Forelimb muscle (tissue), 1 donor: ENCODE results near the gene GPC5. TPM values are rescaled to one million over a fixed set of nuclear protein-coding genes. Genes with fewer than 3 reads are reported as not detected.
"Not testable (repeated sequence)": the region's sequence is repeated elsewhere in the genome, so short reads cannot be mapped to it uniquely, and the experiment has no call there.

Experiments used
- DNase-seq: peaks from one replicate; pipeline ENCODE4 v3.0.0-alpha.2; 2013; ENCODE audit warnings: low read depth
- polyA plus RNA-seq: library from polyadenylated mRNA; unstranded; fragments of 120-200 nt; gene quantifications from one replicate; pipeline ENCODE4 v1.2.1, GENCODE V29; 2013; ENCODE audit not compliant: insufficient read length

The GPC5 gene
- polyA plus RNA-seq, 1 donor = 0.57 TPM

DNA sequence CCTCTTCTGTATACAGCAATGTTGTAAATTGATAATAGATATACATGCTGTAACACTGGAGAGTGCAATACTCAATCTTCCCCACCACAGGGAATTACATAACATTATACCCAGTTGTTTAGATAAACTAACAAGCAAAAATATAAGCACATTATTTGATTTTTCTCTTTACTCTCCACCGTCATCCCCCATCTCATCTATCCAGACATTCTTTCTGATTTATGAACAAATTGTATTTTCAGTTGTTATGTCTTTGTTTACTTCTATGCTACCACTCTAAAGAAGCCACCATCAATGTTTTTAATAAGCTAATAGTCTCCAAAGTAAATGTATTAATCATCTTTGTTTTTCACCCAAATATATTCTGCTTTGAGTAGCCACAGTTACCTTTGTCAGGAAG is 1337.5 kb downstream of the GPC5 start:
- no peak for DNase-seq

- DNase-seq = no peak
Measured at GRCh38 chr13:92739306-92739818, 1340.9 kb downstream of the GPC5 start.

DNA sequence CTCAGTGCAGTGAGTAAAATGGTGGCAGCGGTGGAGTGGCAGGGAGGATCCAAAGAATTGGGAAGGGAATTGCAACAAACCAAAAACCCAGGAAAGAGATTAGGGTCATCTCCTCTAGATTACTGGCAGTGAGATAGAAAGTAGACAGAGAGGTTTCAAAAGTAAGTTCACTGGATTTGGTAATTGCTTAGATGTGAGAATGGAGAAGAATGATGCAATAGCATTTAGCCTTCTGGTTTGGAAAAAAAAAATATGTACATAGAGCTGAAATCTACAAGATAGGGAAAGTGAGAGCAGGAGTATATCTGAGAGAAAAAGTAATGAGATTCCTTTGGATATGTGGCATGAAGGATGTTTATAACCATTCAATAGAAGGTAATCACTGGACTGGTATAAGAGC is 1345.6 kb downstream of the GPC5 start:
- DNase-seq = no peak

GRCh38 chr13:92745258-92745657 is 1346.8 kb downstream of the GPC5 start:
- DNase-seq = no peak

GRCh38 chr13:92752705-92753104 is 1354.3 kb downstream of the GPC5 start:
- DNase-seq = not testable (repeated sequence)

GRCh38 chr13:92761710-92762109 is 1363.3 kb downstream of the GPC5 start:
- no peak for DNase-seq

GRCh38 chr13:92767468-92767867 is 1369.0 kb downstream of the GPC5 start:
- no peak for DNase-seq

- no peak for DNase-seq
Measured at GRCh38 chr13:92768602-92769001, 1370.2 kb downstream of the GPC5 start.

- no peak for DNase-seq
Measured at GRCh38 chr13:92769046-92769445, 1370.6 kb downstream of the GPC5 start.

GRCh38 chr13:92775658-92776057 is 1377.2 kb downstream of the GPC5 start:
- no peak for DNase-seq

- DNase-seq = no peak
Measured at GRCh38 chr13:92781965-92782690, 1383.7 kb downstream of the GPC5 start.

- no peak for DNase-seq
Measured at GRCh38 chr13:92802776-92803175, 1404.4 kb downstream of the GPC5 start.

GRCh38 chr13:92804346-92804745 is 1405.9 kb downstream of the GPC5 start:
- no peak for DNase-seq

- no peak for DNase-seq
Measured at GRCh38 chr13:92804926-92805325, 1406.5 kb downstream of the GPC5 start.

- no peak for DNase-seq
Measured at GRCh38 chr13:92805766-92806165, 1407.3 kb downstream of the GPC5 start.

GRCh38 chr13:92806215-92806614 is 1407.8 kb downstream of the GPC5 start:
- no peak for DNase-seq

DNA sequence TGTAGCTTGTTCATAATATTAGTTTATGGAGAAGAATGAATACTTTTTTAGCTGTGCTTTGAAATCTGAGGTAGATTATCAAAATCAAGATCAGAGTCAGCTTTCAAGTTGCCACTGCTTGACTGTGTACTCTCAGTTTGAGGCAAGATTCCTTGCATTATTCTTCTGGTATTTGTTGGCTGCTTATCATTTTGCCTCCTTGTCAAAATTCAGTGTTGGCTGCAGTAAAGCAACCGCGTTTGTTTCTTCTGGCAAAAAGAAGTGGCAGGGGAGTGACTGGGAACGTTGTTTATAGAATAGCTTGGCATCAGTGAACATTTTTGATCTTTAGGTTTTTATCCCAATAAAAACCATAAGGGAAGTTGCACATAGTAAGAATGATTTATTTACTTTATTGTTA is 1408.9 kb downstream of the GPC5 start:
- no peak for DNase-seq

GRCh38 chr13:92807966-92808365 is 1409.5 kb downstream of the GPC5 start:
- DNase-seq = no peak

DNA sequence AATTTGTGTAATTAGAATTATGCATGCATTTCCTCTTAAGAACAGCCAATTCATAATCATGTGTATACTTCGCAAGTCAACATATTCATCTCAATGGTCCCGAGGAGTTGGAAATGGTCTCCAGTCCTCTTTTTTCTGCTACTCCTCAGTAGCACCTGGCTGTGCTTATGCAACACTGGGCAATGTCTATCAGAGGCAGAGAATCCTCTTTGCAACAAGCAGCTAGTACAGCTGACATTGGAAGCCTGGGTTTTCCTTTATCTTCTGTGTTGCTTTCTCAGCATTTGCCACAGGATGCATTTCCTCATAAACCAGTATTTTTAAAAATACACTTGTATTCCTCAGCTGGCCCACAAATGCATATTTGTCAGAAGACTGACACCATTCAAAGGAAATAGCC is 1422.9 kb downstream of the GPC5 start:
- DNase-seq = no peak

GRCh38 chr13:92823059-92823458 is 1424.6 kb downstream of the GPC5 start:
- no peak for DNase-seq

DNA sequence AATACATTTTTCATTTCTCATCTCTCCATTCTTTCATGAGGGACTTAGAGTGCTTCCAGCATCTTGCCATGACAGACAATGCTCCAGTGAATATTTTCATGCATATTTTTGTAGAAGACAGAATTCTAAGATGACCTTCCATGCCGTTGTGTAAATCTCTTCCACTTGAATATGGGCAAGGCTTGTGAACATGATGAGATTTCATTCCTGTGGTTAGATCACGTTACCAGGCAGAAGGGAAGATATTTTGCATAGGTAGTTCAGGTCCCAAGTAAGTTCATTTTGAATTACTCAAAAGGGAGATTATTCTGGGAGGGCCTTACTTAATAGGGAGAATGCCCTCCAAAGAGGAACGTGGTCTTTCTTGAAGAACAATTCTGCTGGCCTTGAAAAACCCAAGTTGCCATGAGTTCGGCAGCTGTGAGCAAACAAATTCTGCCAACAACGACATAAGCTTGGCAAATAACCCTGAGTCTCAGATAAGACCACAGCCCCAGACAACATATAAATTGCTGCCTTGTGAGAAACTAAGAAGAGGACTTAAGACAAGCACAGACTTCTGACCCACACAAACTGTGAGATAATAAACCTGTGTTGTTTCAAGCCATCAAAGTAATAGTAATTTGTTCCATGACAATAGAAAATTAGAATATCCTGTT is 1427.6 kb downstream of the GPC5 start:
- no peak for DNase-seq

DNA sequence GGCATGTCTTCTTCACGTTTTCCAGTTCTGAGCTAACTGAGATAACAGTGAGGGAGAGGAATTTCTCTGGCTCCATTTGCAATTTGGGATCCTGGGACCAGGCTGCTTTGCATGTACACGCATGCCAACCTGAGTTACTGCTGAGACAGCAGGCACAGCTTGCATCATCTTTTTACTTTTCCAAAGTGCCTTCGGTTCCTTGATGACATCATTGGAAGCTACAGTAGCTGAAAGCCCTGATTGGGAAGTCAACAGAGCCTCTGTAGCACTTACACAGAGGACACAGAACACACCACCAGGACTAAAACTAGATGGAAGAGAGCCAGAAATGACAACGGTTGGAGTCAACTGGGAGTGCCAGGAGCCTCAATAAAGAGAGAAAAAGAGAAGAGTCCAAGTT is 1429.1 kb downstream of the GPC5 start:
- DNase-seq = no peak

DNA sequence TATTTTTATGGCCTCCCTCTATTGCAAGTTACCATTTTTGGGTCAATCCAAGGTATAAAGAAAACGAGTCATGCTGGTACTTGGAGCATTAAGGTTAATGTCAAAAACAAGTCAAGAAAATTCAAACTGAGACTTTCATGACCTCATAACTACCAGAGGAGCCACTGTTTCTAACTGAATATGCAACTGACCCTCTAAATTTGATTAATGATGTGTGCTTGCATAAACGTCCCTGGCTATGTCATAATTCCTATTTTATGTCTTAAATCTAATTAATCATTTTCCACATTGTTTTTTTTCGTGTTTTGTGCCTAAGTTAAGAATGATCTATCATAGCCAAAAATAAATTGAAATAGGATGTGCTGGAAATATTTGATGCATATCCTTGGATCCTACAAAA is 1431.5 kb downstream of the GPC5 start:
- no peak for DNase-seq
